HL-60 (cell line): ENCODE results near the gene IZUMO4.

Source experiments
- DNase-seq, 2 experiments: peaks; one replicate each; pipeline ENCODE4 v3.0.0-alpha.2; 2010 to 2020; ENCODE audit warnings: low read depth in 1 of 2, low spot score in 1 of 2
- H3K27ac ChIP-seq: fragments of 250-450 bp; sonication (Bioruptor Pico); replicated peaks from 2 replicates; pipeline ENCODE4 v1.5.1; 2020; ENCODE audit warnings: mild to moderate bottlenecking, moderate library complexity
- H3K27me3 ChIP-seq: fragments of 250-450 bp; sonication (Bioruptor Pico); 2 replicates; pipeline ENCODE4 v1.5.1; 2021; ENCODE audit warnings: mild to moderate bottlenecking, moderate library complexity; ENCODE audit not compliant: insufficient read depth, poor library complexity, severe bottlenecking
- H3K4me3 ChIP-seq: replicated peaks from 2 replicates; pipeline ENCODE4 v1.5.1; 2011; ENCODE audit warnings: mild to moderate bottlenecking, control low read depth, low read length; ENCODE audit not compliant: insufficient read depth
- CTCF ChIP-seq: IDR thresholded peaks from one replicate; pipeline ENCODE4 v1.5.1; 2011; ENCODE audit warnings: low read length, control low read depth, inconsistent platforms; ENCODE audit not compliant: insufficient read depth
- GABPA ChIP-seq: IDR thresholded peaks from 2 replicates; pipeline ENCODE4 v1.6.1; 2012; ENCODE audit warnings: low read depth
- POLR2AphosphoS5 ChIP-seq: IDR thresholded peaks from 2 replicates; pipeline ENCODE4 v1.6.1; 2012; ENCODE audit warnings: low read depth
- SPI1 ChIP-seq: IDR thresholded peaks from 2 replicates; pipeline ENCODE4 v1.6.1; 2012; ENCODE audit warnings: low read depth, mild to moderate bottlenecking, borderline replicate concordance
- TF ChIP-seq, protein P1 (sequence below): IDR thresholded peaks from 2 replicates; pipeline ENCODE4 v1.6.1; 2012; ENCODE audit warnings: low read depth; ENCODE audit not compliant: insufficient replicate concordance

The IZUMO4 gene

GRCh38 chr19:2142173-2142829 is 45.6 kb downstream of the IZUMO4 start:
- Histone ChIP-seq H3K4me3 (no peak overlapping the region), H3K27me3 (no peaks in the 10 kb centered on the region), H3K27ac (no peak overlapping the region)
- DNase-seq = no peak
- TF ChIP-seq CTCF (no peak), GABPA (no peak), SPI1 (no peak), POLR2AphosphoS5 (no peak)
- TF ChIP-seq, protein P1, sequence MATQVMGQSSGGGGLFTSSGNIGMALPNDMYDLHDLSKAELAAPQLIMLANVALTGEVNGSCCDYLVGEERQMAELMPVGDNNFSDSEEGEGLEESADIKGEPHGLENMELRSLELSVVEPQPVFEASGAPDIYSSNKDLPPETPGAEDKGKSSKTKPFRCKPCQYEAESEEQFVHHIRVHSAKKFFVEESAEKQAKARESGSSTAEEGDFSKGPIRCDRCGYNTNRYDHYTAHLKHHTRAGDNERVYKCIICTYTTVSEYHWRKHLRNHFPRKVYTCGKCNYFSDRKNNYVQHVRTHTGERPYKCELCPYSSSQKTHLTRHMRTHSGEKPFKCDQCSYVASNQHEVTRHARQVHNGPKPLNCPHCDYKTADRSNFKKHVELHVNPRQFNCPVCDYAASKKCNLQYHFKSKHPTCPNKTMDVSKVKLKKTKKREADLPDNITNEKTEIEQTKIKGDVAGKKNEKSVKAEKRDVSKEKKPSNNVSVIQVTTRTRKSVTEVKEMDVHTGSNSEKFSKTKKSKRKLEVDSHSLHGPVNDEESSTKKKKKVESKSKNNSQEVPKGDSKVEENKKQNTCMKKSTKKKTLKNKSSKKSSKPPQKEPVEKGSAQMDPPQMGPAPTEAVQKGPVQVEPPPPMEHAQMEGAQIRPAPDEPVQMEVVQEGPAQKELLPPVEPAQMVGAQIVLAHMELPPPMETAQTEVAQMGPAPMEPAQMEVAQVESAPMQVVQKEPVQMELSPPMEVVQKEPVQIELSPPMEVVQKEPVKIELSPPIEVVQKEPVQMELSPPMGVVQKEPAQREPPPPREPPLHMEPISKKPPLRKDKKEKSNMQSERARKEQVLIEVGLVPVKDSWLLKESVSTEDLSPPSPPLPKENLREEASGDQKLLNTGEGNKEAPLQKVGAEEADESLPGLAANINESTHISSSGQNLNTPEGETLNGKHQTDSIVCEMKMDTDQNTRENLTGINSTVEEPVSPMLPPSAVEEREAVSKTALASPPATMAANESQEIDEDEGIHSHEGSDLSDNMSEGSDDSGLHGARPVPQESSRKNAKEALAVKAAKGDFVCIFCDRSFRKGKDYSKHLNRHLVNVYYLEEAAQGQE = no peak

- no peaks in the 10 kb centered on the region for H3K27me3 ChIP-seq
- no peak for TF ChIP-seq GABPA
- no peak for TF ChIP-seq POLR2AphosphoS5
- TF ChIP-seq, protein P1 = no peak
- no peak for TF ChIP-seq CTCF
- no peak for TF ChIP-seq SPI1
These were observed 47.5 kb downstream of the IZUMO4 start for GRCh38 chr19:2144190-2144589.

GRCh38 chr19:2145831-2146241 is 49.1 kb downstream of the IZUMO4 start:
- no peak for TF ChIP-seq GABPA
- TF ChIP-seq, protein P1 = peak; percentile 81
- H3K4me3 ChIP-seq = no peak overlapping the region
- H3K27ac ChIP-seq = no peak overlapping the region
- DNase-seq = no peak
- H3K27me3 ChIP-seq = no peaks in the 10 kb centered on the region

More at GRCh38 chr19:2144190-2144589, 47.5 kb downstream of the IZUMO4 start:
- DNase-seq = no peak
- Histone ChIP-seq H3K27ac (no peak overlapping the region), H3K4me3 (no peak overlapping the region)
